ENCODE measurements around the gene GABRG3.

GABRG3 gene

DNA sequence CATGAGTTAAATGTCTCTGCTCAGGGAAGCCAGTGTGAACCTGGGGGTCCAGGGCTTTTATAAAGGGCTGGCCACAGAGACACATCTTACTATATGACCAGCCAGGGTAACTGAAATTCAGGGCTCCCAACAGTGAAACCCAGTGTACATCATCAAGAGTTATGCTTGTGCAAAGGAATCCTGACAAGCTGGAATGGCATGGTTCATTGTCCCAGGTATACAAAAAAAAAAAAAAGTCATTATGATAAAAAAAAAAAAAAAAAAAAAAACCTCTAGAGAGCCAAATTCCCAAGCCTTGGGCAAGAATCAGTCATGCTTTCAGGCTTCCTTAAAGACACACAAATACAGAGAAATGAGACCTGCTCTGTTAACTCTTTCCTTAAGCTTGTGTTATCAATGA, 452.0 kb downstream of the GABRG3 start:
- Histone ChIP-seq H3K27me3 (ENCODE audit: insufficient read depth, poor library complexity, severe bottlenecking) (no peaks in the 10 kb centered on the region), H3K27ac (replicated peaks) (no peak overlapping the region), H3K4me3 (replicated peaks; ENCODE audit: insufficient read depth, low read length) (no peak overlapping the region)
- TF ChIP-seq, protein P1, sequence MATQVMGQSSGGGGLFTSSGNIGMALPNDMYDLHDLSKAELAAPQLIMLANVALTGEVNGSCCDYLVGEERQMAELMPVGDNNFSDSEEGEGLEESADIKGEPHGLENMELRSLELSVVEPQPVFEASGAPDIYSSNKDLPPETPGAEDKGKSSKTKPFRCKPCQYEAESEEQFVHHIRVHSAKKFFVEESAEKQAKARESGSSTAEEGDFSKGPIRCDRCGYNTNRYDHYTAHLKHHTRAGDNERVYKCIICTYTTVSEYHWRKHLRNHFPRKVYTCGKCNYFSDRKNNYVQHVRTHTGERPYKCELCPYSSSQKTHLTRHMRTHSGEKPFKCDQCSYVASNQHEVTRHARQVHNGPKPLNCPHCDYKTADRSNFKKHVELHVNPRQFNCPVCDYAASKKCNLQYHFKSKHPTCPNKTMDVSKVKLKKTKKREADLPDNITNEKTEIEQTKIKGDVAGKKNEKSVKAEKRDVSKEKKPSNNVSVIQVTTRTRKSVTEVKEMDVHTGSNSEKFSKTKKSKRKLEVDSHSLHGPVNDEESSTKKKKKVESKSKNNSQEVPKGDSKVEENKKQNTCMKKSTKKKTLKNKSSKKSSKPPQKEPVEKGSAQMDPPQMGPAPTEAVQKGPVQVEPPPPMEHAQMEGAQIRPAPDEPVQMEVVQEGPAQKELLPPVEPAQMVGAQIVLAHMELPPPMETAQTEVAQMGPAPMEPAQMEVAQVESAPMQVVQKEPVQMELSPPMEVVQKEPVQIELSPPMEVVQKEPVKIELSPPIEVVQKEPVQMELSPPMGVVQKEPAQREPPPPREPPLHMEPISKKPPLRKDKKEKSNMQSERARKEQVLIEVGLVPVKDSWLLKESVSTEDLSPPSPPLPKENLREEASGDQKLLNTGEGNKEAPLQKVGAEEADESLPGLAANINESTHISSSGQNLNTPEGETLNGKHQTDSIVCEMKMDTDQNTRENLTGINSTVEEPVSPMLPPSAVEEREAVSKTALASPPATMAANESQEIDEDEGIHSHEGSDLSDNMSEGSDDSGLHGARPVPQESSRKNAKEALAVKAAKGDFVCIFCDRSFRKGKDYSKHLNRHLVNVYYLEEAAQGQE (IDR thresholded peaks at IDR 0.05; ENCODE audit: insufficient replicate concordance, low read depth) = no peak
- TF ChIP-seq POLR2AphosphoS5 (IDR thresholded peaks at IDR 0.05; ENCODE audit: low read depth) = no peak
- TF ChIP-seq, protein P2, sequence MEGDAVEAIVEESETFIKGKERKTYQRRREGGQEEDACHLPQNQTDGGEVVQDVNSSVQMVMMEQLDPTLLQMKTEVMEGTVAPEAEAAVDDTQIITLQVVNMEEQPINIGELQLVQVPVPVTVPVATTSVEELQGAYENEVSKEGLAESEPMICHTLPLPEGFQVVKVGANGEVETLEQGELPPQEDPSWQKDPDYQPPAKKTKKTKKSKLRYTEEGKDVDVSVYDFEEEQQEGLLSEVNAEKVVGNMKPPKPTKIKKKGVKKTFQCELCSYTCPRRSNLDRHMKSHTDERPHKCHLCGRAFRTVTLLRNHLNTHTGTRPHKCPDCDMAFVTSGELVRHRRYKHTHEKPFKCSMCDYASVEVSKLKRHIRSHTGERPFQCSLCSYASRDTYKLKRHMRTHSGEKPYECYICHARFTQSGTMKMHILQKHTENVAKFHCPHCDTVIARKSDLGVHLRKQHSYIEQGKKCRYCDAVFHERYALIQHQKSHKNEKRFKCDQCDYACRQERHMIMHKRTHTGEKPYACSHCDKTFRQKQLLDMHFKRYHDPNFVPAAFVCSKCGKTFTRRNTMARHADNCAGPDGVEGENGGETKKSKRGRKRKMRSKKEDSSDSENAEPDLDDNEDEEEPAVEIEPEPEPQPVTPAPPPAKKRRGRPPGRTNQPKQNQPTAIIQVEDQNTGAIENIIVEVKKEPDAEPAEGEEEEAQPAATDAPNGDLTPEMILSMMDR (IDR thresholded peaks at IDR 0.05; ENCODE audit: insufficient read depth, low read length) = no peak
- TF ChIP-seq SPI1 (IDR thresholded peaks at IDR 0.05; ENCODE audit: borderline replicate concordance, low read depth) = no peak
- TF ChIP-seq GABPA (IDR thresholded peaks at IDR 0.05; ENCODE audit: low read depth) = no peak
- no peak for DNase-seq (ENCODE audit: low read depth in 1 of 2, low spot score in 1 of 2)

DNA sequence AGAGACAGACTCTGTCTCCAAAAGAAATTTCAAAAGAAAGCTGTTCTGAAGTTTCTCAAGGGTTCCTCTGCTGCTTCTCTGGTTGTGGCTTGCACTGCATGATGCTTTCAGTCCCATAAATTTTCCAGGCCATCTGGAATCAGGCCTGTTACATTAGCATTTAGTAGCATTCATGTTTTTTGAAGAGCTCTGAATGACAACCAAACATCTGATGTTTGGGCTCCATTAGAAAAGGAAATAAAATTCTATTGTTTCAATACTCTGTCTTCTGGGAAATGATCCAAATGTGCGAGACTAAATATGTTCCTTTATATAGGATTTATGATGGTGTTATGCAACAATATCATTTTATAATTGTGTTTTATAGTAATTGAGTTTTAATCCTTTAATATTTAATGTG, 455.8 kb downstream of the GABRG3 start:
- Histone ChIP-seq H3K27ac (replicated peaks) (no peak overlapping the region), H3K4me3 (replicated peaks; ENCODE audit: insufficient read depth, low read length) (no peak overlapping the region), H3K27me3 (ENCODE audit: insufficient read depth, poor library complexity, severe bottlenecking) (no peaks in the 10 kb centered on the region)
- TF ChIP-seq POLR2AphosphoS5 (IDR thresholded peaks at IDR 0.05; ENCODE audit: low read depth) (no peak), GABPA (IDR thresholded peaks at IDR 0.05; ENCODE audit: low read depth) (no peak), SPI1 (IDR thresholded peaks at IDR 0.05; ENCODE audit: borderline replicate concordance, low read depth) (no peak)
- TF ChIP-seq, protein P2 (IDR thresholded peaks at IDR 0.05; ENCODE audit: insufficient read depth, low read length) = no peak
- TF ChIP-seq, protein P1 (IDR thresholded peaks at IDR 0.05; ENCODE audit: insufficient replicate concordance, low read depth) = no peak
- no peak for DNase-seq (ENCODE audit: low read depth in 1 of 2, low spot score in 1 of 2)

DNA sequence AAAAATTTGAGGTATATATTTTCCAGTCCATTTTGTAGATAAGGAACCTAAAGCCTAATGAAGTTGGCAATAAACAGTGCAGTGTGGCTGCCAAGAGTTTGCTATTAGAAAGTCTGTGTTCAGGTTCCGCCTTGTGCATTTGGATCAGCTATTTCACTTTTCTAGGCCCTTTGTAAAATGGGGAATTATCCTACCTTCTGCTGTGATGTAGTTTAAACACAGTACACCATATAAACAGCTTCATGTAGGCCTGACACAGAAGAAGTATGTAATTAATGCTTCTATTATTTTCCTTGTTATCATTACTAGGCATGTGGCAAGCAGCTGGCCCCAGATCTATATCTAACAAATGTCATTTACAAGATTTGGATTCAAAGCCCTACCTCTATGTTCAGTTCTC, 456.3 kb downstream of the GABRG3 start:
- no peak for DNase-seq (ENCODE audit: low read depth in 1 of 2, low spot score in 1 of 2)
- H3K4me3 ChIP-seq (replicated peaks; ENCODE audit: insufficient read depth, low read length) = no peak overlapping the region
- no peak overlapping the region for H3K27ac ChIP-seq (replicated peaks)
- no peaks in the 10 kb centered on the region for H3K27me3 ChIP-seq (ENCODE audit: insufficient read depth, poor library complexity, severe bottlenecking)
- no peak for TF ChIP-seq GABPA (IDR thresholded peaks at IDR 0.05; ENCODE audit: low read depth)
- TF ChIP-seq, protein P1 (IDR thresholded peaks at IDR 0.05; ENCODE audit: insufficient replicate concordance, low read depth) = no peak
- no peak for TF ChIP-seq POLR2AphosphoS5 (IDR thresholded peaks at IDR 0.05; ENCODE audit: low read depth)
- TF ChIP-seq, protein P2 (IDR thresholded peaks at IDR 0.05; ENCODE audit: insufficient read depth, low read length) = no peak
- TF ChIP-seq SPI1 (IDR thresholded peaks at IDR 0.05; ENCODE audit: borderline replicate concordance, low read depth) = no peak

Measured in HL-60 (cell line).